T-helper 2 cell treated with Interferon-gamma antibody and Interleukin-4, amounts not matched to agents 5 μg/mL and 100 μg/mL, for 36 hours (primary cell): ENCODE data around the gene ESD.

Experiments
- DNase-seq: peaks from one replicate; pipeline ENCODE4 v3.0.0; 2021; ENCODE audit warnings: low spot score
- H3K27ac Mint-ChIP-seq: one replicate; pipeline ENCODE4 v1.8.0; 2021; ENCODE audit warnings: mild to moderate bottlenecking, mixed read lengths
- H3K27me3 Mint-ChIP-seq: one replicate; pipeline ENCODE4 v1.8.0; 2021; ENCODE audit warnings: low read depth, mixed read lengths
- H3K36me3 Mint-ChIP-seq: one replicate; pipeline ENCODE4 v1.8.0; 2021; ENCODE audit warnings: low read depth, mixed read lengths
- H3K4me1 Mint-ChIP-seq: one replicate; pipeline ENCODE4 v1.8.0; 2021; ENCODE audit warnings: low read depth, mixed read lengths
- H3K4me3 Mint-ChIP-seq: one replicate; pipeline ENCODE4 v1.8.0; 2022; ENCODE audit warnings: mild to moderate bottlenecking, moderate library complexity, mixed read lengths
- H3K9me3 Mint-ChIP-seq: one replicate; pipeline ENCODE4 v1.8.0; 2021; ENCODE audit warnings: mixed read lengths

The ESD gene, protein sequence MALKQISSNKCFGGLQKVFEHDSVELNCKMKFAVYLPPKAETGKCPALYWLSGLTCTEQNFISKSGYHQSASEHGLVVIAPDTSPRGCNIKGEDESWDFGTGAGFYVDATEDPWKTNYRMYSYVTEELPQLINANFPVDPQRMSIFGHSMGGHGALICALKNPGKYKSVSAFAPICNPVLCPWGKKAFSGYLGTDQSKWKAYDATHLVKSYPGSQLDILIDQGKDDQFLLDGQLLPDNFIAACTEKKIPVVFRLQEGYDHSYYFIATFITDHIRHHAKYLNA

DNA sequence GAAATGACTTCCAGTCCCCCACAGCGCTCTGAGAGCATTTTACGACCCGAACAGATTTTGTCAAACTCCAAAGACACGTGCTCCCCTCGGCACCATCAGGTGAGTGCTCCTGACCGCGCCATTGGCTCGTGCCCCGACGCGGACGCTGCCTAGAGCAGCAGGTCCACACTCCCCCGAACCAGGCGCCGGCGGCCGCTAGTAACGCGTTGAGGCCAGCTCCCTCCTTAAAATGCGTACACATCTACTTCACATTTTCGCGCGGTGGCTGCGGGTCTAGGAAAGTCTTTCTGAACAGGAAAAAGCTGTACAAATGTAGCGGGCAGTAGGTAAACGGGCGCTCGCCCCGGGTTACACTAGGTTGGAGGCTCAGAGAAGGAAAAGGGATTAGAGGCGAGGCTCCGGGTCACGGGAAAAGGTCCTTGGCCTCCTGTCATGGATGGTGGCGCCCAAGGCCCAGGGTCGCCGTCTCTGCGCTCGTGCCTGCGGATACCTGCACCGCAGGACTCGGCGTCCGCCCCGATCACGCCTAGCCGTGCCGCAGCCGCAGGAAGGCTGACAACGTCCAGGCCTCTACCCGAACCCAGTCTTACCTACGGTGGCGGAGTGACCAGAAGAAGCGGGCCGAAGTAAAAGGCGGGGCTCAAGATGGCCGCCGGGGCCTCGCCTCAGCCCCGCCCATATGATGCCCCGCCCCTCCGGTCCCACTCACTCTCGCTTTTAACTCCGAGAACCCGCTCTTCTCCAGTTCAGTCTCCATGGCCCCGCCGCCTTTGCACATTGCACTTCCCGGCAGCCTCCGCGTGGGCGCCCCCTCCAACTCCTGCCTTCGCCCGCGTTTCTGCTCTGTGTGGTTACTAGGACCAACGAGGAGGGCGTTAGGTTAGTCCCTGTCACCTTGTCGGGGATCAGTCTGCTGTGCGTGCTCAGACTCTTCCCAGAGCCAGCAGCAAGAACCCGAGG lies at the start of gene ESD:
ESD (minus strand) TSS at position 647 of the 960 bp plus-strand sequence. CDS start 5,748 bp downstream, outside the sequence.
- peaks cover 31% of the 10 kb centered on the region for H3K4me1 Mint-ChIP-seq
- peaks cover 2% of the 10 kb centered on the region for H3K27me3 Mint-ChIP-seq
- no peaks in the 10 kb centered on the region for H3K9me3 Mint-ChIP-seq
- H3K36me3 Mint-ChIP-seq, result peaks cover 12% of the 10 kb centered on the region
- peak within 1 kb of the TSS; percentile 100 for H3K4me3 Mint-ChIP-seq
- peak within 1 kb of the TSS; percentile 99 for H3K27ac Mint-ChIP-seq
- peak; percentile 90 for DNase-seq

DNA sequence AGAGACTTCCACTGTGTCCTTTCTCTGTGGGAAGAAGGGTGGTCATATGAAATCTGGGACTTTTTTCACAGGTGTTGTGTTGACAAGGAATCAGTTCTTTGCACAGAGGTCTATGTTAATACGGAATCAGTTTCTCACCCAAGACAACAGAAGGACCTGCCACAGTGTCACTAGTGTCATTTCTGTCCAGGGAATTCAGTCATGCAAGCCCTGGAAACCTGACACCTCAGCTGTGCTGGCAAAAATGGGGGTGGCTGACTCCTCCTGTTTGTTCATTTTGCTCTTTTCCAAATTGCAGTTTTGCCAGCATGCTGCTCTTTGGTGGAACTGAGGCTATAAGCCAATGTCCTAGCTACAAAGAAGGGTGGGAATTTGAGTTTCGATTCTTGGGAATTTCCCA lies 49.8 kb upstream of the ESD start:
- Mint-ChIP-seq H3K27me3 (peaks cover 13% of the 10 kb centered on the region), H3K4me3 (no peak overlapping the region), H3K27ac (no peak overlapping the region), H3K9me3 (no peaks in the 10 kb centered on the region), H3K4me1 (peaks cover 2% of the 10 kb centered on the region), H3K36me3 (no peaks in the 10 kb centered on the region)
- no peak for DNase-seq

DNA sequence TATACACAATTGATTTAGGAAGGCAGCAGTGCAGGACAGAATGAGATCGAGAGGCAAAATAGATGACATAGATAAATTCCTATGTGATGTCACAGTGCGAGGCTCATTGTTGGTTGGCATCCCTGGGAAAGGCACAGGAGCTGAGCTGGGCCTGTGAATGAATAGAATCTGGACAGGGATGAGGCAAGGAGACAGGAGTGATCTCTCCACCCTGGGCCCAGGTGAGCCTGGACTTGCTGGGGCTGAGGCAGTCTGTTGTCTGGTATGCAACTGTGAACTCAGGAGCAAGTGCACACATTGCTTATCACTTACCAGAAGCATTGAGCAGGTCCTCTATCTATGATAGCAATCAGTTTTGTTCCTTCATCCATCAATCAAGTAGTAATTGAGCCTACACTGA lies 48.2 kb upstream of the ESD start:
- H3K36me3 Mint-ChIP-seq, result no peaks in the 10 kb centered on the region
- H3K4me3 Mint-ChIP-seq, result no peak overlapping the region
- no peaks in the 10 kb centered on the region for H3K9me3 Mint-ChIP-seq
- no peak for DNase-seq
- H3K27ac Mint-ChIP-seq, result no peak overlapping the region
- H3K4me1 Mint-ChIP-seq, result peaks cover 2% of the 10 kb centered on the region
- H3K27me3 Mint-ChIP-seq, result peaks cover 9% of the 10 kb centered on the region

DNA sequence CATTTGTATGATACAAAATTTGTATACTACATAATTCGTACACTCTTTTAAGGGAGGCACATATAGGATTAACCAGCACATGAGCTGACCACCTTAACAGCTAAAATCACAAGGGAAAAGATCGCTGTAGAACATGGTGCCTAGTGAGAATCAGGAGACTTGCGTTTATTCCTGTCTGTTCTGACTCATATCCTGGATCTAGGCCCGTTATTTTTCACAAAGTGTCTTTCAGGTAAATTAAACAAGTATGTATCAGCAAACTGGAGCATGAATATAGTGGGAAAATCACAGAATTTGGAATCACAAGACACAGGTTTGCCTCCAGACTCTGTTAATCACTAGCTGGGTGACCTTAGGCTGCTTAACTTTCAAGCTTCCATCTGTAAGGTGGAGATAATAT lies 47.5 kb upstream of the ESD start:
- H3K4me3 Mint-ChIP-seq, result no peak overlapping the region
- no peak overlapping the region for H3K27ac Mint-ChIP-seq
- no peaks in the 10 kb centered on the region for H3K36me3 Mint-ChIP-seq
- H3K9me3 Mint-ChIP-seq, result no peaks in the 10 kb centered on the region
- peaks cover 2% of the 10 kb centered on the region for H3K4me1 Mint-ChIP-seq
- no peak for DNase-seq
- H3K27me3 Mint-ChIP-seq, result peaks cover 8% of the 10 kb centered on the region

DNA sequence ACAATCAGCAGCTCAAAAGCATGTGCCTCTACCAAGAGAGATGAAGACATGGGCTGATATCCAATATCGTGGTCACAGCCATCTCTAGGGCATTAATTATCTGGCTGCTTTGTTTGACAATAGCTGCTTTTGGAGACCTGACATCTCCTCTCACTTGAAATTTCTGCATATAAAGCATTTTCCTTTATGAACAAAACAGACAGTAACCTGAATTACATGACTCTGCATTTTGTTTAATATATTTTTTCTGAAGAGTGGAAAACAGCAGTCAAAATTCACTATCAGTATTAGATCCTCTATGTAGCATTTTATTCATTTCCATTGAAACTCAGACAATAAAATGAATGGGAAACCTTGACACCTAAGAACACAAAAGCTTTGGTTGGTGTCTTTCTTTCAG lies 42.4 kb upstream of the ESD start:
- H3K27me3 Mint-ChIP-seq, result peaks cover 10% of the 10 kb centered on the region
- no peaks in the 10 kb centered on the region for H3K9me3 Mint-ChIP-seq
- no peak overlapping the region for H3K27ac Mint-ChIP-seq
- no peaks in the 10 kb centered on the region for H3K4me1 Mint-ChIP-seq
- no peak for DNase-seq
- H3K36me3 Mint-ChIP-seq, result no peaks in the 10 kb centered on the region
- no peak overlapping the region for H3K4me3 Mint-ChIP-seq

DNA sequence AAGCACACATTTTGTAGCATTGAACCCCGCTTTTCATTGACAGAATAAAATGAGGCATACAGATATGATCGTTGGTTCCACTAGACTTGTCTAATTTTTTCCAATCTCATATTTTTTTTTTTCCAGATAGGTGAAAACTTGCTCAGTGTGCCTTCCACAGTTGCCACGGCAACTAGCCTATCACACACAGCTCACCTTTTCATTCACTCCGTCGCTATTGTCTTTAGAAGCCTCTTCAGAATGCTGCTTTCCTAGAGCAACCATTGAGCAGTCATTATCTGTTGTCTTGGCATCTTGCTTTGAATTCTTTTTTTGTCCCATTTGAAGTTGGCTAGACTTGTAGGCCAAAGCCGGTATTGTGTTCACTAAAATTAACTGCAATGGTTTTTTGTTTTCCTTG lies 37.7 kb upstream of the ESD start:
- Mint-ChIP-seq H3K27ac (no peak overlapping the region), H3K4me1 (no peaks in the 10 kb centered on the region), H3K27me3 (peaks cover 16% of the 10 kb centered on the region), H3K36me3 (no peaks in the 10 kb centered on the region), H3K4me3 (no peak overlapping the region), H3K9me3 (no peaks in the 10 kb centered on the region)
- no peak for DNase-seq

DNA sequence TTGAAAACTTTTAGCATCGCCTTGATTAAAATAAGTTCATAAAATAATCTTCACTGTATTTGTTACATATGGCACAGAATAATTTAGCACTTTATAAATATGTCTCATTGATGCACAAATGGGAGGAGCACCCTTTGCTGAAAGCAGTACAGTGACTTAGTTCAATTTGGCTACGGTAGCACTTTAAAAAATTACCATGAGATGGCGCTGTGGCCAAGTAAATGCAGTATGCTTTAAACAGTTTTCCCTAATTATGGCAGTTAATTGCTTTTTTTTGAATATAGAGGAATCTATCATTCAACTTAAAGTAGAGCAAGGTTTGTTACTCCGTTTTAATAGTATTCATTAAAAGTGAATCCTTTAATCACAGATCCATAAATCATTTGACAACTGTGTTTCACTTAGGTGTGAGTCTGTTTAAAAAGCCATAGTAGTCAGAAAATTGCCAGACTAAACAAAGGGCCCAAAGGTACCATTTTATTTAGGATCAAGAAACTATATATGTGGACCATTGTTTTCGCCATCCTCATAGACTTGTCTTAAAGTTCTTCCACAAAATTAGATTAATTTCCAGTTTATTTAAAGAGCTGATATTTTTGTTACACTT lies 34.7 kb upstream of the ESD start:
- no peaks in the 10 kb centered on the region for H3K9me3 Mint-ChIP-seq
- H3K4me3 Mint-ChIP-seq, result no peak overlapping the region
- H3K27ac Mint-ChIP-seq, result no peak overlapping the region
- no peaks in the 10 kb centered on the region for H3K4me1 Mint-ChIP-seq
- H3K36me3 Mint-ChIP-seq, result no peaks in the 10 kb centered on the region
- DNase-seq, result peak; percentile 10
- peaks cover 14% of the 10 kb centered on the region for H3K27me3 Mint-ChIP-seq

DNA sequence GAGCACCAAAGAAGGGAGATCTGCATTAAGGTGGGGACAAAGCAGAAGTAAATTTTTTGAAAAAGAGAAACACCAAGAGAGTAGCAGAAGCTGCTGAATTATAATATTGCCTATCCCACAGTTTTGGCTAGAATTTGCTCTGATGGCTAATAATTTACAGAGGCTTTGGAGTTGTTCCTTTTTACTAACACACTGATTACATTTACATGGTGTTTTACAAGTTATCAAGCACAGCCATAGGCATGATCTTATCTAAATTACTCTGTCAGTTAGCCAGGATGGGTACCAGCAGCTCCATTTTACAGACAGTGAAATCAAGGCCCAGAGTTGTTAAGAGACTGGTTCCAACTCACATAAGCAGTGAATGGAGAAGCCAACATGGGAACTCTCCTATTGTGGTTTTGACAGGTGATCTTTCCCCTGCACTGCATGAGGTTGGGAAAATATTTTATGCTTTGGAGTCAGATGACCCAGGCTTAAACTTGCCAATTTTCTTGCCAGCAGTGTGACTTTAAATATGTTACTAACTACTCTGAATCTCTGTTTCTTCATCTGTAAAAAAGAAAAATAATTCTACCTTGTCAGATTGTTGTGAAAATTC lies 33.5 kb upstream of the ESD start:
- no peaks in the 10 kb centered on the region for H3K9me3 Mint-ChIP-seq
- H3K4me1 Mint-ChIP-seq, result no peaks in the 10 kb centered on the region
- H3K4me3 Mint-ChIP-seq, result no peak overlapping the region
- H3K27ac Mint-ChIP-seq, result no peak overlapping the region
- DNase-seq, result no peak
- H3K36me3 Mint-ChIP-seq, result no peaks in the 10 kb centered on the region
- H3K27me3 Mint-ChIP-seq, result peaks cover 17% of the 10 kb centered on the region

DNA sequence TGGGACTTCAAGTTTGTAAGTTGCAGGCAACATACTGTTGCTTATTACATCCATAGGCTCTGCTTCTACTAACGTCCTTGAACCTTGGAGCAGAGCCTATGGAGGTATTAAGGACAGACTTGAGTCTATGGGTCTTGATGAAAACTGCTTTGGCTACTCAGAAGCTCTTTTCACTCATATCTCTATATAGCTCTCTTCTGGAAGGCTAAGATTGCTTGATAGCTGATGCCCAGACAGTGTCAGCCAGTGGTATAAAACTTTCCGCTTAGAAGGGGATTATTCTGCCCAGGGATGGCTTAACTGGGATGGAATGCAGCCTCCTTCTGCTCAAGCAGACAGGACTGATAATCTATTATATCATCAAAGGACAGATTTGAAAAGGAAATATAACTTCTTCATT lies 25.6 kb upstream of the ESD start:
- Mint-ChIP-seq H3K4me3 (no peak overlapping the region), H3K36me3 (no peaks in the 10 kb centered on the region), H3K27ac (no peak overlapping the region), H3K9me3 (no peaks in the 10 kb centered on the region), H3K27me3 (peaks cover 19% of the 10 kb centered on the region), H3K4me1 (peaks cover 3% of the 10 kb centered on the region)
- no peak for DNase-seq

DNA sequence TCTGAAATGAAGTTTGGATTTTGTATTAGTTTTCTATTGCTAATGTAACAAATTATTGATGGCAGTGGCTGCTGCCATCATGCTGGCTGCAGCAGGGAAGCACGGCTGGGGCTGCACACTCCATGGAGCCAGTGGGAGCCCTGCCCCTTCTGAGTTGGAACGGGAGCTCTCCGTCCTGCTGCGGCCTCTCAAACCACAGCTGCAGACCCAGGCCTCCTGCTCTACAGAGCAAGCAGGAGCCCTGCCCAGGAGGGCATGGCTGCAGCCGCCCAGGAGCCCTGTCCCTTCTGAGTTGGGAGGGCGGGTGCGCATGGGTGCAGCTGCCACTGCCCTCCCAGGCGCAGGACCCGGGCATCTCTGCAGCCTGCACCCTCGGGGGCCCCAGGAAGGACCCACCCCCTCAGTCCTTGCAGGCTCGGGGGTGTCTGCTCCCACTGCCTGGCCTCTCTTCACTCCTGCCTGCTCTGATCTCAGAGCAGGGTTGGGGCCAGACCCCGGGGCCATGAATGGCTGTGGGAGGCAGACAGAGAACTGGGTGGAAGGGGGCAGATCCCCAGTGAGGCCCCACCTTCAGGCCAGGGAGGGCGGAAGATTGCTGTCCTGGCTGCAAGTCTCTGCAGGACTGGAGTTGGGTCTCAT lies 21.0 kb upstream of the ESD start:
- Mint-ChIP-seq H3K27ac (no peak overlapping the region), H3K9me3 (peaks cover 5% of the 10 kb centered on the region), H3K36me3 (no peaks in the 10 kb centered on the region), H3K27me3 (peaks cover 20% of the 10 kb centered on the region), H3K4me3 (no peak overlapping the region), H3K4me1 (peaks cover 3% of the 10 kb centered on the region)
- DNase-seq, result no peak

DNA sequence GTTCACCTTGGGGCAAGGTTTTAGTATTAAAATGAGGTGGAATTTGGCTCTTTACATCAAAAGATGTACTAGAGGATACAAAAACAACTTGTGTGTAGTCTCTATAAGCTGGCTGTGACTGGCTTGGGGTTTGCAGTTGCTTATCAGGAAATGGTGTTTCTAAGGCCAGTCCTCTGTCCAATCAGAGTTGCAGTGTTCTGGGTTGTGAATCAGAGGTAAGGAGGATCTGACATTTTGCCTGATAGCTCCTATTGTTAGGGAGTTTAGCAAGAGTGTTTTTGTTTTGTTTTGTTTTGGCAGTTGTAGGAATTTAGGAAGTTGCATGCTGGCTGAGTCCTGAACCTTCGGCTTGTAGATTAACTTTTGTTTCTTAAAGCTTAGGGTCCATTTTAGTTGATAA lies 20.1 kb upstream of the ESD start:
- H3K36me3 Mint-ChIP-seq, result peaks cover under 1% of the 10 kb centered on the region
- peaks cover 14% of the 10 kb centered on the region for H3K9me3 Mint-ChIP-seq
- no peak for DNase-seq
- H3K4me3 Mint-ChIP-seq, result no peak overlapping the region
- H3K27ac Mint-ChIP-seq, result no peak overlapping the region
- peaks cover 28% of the 10 kb centered on the region for H3K27me3 Mint-ChIP-seq
- H3K4me1 Mint-ChIP-seq, result peaks cover 3% of the 10 kb centered on the region

DNA sequence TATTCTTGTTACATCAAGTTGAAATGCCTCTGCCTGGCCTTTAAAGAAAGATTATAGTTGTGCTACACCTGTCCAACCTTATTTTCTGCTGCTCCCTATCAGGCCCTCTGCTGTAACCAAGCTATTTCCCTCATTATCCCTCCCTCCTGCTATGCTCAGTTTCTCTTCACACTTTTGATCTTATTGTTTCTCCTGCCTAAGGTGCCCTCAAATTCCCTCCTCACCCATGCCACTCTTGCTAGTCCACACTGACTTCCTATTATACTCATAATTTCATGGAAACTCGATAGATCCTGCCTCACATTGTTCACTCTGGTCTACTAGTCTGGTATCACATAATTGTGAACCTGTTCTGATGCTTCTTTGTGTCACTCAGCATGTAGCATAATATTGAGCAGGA lies 19.4 kb upstream of the ESD start:
- no peak for DNase-seq
- no peak overlapping the region for H3K4me3 Mint-ChIP-seq
- peaks cover 21% of the 10 kb centered on the region for H3K9me3 Mint-ChIP-seq
- no peak overlapping the region for H3K27ac Mint-ChIP-seq
- H3K27me3 Mint-ChIP-seq, result peaks cover 28% of the 10 kb centered on the region
- peaks cover 3% of the 10 kb centered on the region for H3K4me1 Mint-ChIP-seq
- peaks cover 4% of the 10 kb centered on the region for H3K36me3 Mint-ChIP-seq

DNA sequence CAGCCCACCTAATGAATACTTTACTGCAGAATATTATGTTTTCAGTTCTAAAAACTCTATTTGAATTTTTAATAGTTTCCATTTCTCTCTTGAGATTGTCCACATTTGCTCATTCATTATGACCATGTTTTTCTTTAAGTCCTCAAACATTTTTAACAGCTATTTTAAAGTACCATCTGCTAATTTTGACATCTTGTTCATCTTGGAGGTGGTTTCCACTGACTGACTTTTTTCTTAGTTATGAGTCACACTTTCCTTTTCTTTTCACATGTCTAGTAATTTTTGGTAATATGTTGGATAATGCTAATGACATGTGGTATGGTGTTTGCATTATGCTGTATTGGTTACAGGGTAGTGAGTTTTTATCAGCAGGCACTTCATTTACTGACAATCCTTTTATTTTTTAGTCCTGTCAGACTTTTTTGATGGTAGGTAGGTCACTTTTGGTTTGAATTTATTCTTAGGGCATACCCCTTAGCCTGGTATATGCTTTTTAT lies 15.4 kb upstream of the ESD start:
- H3K4me3 Mint-ChIP-seq, result no peak overlapping the region
- no peak for DNase-seq
- H3K4me1 Mint-ChIP-seq, result no peaks in the 10 kb centered on the region
- peaks cover 25% of the 10 kb centered on the region for H3K9me3 Mint-ChIP-seq
- peaks cover 4% of the 10 kb centered on the region for H3K36me3 Mint-ChIP-seq
- peaks cover 24% of the 10 kb centered on the region for H3K27me3 Mint-ChIP-seq
- no peak overlapping the region for H3K27ac Mint-ChIP-seq
